ENCODE measurements around the gene ATP6V1E1.
"Not testable (repeated sequence)": the region's sequence is repeated elsewhere in the genome, so short reads cannot be mapped to it uniquely, and the experiment has no call there.

The ATP6V1E1 gene

DNA sequence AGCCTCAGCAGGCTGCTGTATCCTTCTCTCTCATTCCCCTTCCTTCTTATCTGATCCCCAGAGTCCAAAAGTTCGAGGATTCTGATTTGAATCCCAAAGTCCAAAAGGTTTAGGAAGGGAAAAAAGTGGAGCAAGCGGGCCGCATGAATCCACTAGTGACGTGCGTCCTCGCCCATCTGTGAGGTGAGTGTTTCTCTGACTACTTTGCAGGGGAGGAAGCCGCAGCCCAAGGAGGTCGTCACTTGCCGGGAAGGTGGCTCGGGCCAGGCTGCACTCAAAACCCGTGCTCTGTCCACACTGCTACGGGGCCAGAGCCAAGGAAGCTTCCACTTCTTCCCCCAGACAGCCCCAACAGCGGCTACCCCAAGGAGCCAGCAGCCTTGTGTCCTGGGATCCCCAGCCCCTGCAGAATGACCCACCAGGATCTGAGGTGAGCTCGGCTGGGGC, 49.0 kb downstream of the ATP6V1E1 start:
- DNase-seq: no peak

DNA sequence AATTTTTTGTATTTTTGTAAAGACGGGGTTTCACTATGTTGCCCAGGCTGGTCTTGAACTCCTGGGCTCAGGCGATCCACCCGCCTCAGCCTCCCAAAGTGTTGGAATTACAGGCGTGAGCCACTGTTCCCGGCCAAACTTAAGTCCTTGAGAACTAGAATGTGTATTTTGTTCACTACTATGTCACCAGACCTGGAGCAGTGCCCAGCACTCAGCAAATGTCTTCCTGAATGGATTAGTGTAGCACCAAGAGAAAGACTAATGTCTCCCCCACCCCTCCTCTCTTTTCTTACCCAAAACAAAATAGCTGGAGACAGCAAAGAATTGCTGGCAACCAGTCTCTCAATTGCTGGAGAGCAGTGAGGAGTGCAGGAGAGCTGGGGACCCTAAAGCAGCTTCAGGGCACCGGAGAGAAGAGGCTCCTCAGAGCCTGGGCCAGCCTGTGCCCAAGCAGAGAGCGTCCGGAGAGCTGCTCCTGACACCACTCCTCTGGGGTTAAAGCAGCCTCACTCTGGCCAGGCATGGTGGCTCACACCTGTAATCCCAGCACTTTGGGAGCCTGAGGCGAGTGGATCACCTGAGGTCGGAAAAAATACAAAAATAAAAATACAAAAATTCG, 50.3 kb downstream of the ATP6V1E1 start:
- DNase-seq: no peak

DNA sequence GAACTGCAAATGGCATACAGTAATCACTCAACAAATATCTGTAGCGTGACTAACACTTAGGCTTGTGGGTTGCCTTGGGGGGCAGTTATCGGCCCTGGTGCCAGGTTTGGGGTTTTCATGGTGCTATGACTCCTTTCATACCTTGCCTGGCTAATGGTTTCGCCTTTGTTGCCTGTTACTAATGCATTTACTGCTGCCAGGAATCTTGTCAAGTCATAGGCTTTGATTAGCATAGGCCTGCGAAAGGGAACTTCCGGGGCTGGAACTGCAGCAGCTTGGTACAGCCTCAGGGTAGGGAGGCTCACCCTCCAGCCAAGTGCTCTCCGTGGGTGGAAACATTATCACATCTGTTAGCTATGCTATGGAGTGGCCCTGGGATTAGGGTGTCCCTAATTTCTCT, 52.1 kb downstream of the ATP6V1E1 start:
- no peak for DNase-seq

DNA sequence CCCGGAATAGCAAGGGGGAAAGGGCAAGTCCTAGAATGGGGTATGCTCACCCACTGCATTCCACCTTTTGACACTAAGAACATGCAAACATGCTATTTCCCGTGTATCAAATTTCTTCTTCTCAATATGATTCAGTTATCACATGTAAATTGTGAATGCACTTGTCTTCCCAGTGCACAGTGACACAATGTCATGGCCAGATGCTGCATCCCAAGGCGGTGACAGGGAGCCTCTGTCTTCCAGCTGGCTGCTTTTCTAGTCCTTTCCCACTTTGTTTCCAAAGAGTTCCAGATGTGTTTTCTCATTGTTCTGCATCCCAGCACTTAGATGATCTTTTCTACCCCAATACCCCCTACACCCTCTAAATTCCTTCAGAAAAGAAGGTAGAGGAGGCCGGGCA, 52.9 kb downstream of the ATP6V1E1 start:
- no peak for DNase-seq

DNA sequence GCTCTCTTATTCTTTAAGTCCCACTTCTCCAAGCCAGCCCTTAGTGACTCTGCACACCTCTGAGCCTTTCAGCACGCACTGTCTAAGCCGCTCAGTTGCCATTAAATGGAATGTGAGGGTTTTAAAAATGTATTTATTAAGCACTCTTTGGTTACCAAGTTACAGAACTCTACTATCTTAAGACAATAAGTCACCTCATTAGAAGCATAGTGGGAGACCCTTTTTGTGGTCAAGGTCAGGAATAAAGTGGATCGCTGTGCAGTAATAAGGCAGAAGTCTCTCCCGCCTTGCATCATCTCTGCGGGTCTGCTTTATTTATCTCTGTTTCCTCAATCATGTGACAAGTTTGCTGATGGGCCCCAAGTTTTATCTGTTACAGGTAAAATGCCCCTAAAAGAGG, 53.4 kb downstream of the ATP6V1E1 start:
- DNase-seq: no peak

DNA sequence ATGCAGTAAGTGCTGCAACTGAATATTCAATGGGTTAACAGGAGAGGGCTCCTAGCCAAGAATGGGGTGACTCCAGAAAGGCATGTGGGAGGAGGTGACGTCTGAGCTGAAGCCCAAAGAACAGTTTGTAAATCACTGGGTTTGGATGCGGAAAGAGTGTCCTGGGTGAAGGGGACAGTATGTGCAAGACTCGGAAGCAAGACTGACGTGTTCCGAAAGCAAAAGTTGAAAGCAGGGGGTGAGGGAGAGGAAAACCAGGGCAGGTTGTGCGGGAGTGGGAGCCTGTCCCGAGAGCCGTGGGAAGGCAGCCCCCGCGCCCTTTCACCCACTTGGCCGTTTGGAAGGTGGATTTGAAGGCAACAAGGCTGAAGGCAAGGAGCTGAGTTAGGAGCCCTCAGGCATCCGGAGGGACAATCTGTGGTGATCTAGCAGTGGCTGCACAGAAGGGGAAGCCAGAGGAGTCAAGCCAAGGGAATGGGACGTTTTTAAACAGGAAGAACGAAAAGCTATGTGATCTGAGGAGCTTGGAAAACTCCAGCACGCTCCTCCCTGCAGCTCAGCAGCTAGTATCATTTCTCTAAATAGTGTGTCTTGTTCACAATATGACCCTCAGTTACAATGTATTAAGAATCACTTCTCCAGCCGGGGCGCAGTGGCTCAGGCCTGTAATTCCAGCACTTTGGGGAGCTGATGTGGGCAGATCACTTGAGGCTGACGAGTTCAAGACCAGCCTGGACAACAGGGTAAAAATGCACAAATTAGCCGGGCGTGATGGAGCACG, 57.5 kb downstream of the ATP6V1E1 start:
- no peak for DNase-seq

DNA sequence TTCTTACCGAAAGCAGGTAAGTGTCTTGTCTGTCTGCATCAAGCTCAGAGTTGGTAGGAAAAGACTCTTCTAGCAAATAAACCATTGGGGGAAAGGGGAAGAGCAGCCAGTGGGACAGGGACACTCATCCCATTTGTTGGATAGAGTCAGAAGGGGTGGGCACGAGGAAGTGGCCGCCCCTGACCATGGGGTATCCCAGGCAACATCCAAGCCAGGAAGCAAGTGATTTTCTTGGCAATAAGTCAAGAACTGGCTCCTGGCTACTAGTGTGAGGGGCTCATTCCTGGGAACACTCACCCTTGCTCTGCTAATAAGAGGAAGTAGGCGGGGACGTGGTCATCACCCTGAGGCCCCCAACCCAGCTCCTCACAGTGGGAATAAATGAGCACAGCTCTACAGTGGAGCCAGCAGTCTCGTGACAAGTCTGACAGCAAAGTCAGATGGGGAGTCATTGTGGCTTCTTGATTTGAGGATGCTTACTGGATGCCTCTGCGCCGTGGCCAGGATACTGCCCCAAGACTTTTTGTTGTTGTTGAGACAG, 58.5 kb downstream of the ATP6V1E1 start:
- no peak for DNase-seq

DNA sequence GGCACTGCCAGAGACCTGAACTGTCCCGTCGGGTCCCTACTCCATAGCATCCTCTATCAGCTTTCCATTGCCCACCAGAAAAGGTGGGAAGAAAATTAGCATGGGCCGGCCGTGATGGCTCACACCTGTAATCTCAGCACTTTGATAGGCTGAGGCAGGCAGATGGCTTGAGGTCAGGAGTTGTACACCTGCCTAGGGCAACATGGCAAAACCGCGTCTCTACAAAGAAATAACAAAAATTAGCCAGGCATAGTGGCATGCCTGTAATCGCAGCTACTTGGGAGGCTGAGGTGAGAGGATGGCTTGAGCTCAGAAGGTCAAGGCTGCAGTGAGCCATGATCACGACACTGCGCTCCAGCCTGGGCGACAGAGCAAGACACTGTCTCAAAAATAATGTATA, 61.8 kb downstream of the ATP6V1E1 start:
- no peak for DNase-seq

DNA sequence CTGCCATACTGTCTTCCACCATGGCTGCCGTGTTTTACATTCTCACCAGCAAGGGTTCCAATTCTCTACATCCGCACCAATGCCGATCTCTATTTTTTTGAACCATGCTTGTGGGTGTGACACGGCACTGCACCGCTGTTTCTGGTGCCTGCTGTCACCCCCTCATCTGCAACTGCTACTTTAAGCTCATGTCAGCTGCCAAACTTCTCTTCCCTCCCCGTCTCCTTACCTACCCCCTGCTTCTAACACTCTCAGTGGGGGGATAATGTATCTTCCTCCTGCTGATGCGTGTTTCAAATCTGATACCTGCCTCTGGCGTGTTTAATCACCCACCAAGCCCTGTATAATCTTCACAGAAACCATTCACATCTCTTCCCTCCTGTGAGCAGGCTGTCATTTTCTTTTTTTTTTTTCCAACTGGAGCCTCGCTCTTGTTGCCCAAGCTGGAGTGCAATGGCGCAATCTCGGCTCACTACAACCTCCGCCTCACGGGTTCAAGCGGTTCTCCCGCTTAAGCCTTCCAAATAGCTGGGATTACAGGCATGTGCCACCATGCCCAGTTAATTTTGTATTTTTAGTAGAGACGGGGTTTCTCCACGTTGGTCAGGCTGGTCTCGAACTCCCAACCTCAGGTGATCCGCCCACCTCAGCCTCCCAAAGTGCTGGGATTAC, 62.4 kb downstream of the ATP6V1E1 start:
- DNase-seq: not testable (repeated sequence)

DNA sequence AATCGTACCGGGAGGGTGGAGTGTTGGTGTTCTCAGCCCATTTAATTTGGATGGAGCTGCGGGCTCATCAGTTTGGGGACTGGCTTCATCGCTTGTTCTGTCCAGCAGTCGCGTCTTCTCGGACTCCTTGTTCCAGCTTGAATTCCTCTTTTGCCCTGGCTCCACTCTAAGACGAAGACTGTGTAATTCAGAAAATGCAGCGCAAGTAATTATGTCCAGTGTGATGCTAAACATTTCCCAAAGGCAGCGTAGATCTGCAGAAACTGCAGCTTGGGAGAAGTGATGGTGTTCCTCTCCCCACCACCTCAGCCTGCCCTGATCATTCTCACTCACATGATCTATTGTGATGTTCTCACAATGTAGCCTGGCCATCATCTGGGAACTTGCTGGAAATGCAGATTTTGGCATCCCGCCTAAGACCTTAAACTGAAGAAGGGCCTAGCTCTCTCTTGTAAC, 64.6 kb downstream of the ATP6V1E1 start:
- DNase-seq: no peak

DNA sequence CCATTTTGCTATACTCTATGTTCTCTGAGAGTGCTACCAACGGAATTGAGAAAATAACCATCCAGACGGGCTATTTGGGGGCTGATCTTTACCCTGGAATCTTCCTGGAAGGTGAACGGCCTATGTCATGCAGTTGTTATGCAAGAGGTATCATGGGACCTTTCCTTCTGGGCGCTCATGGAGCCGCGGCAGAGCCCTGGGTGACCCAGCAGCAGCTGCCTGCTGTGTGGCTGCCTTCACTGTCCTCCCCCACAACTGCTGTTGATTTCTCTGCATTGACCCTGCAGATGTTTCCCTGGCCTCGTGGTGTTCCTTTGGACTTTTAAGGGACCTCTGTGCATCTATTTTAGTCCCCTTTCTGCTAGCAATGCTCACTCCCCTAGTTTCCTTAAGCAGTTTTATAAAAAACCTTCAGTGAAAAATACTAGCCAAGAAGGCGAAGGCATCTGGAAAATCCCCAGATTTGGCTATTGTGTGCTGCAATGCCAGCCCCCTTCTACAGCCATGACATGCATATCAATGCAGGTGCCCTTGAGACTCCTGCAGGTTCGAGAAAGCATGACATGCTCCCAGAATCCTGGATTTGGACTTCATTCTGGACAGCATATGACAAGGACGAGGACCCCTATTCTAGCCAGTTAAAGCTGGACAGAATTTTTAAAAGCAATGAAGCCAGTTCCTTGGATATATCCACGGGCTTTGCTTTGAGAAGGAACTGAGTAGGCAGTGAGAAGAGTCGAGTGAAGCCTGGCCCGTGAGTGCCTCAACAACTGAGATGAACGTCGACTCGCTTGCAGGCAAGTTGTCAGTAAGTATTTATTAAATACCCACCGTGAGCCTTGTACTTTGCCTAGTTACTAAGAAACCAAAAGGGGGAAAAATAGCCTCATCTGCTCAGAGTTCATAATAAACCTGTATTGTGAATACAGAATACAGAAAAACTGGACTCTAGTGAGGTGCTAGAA, 65.4 kb downstream of the ATP6V1E1 start, which contains the start of gene SLC25A18:
Gene SLC25A18, plus strand, starts transcription at position 593 of the 965 bp plus-strand sequence. CDS start 16,447 bp downstream, outside the sequence.
- DNase-seq: no peak

DNA sequence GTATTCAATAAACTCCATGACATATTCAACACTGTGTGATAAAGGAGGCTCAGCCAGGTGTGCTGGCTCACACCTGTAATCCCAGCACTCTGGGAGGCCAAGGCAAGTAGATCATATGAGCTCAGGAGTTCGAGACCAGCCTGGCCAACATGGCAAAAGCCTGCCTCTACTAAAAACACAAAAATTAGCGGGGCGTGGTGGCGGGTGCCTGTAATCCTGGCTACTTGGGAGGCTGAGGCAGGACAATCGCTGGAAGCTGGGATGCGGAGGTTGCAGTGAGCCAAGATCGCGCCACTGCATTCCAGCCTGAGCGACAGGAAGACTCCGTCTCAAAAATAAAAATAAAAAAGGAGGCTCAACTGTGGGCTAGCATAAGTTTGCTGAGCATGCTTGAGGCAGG, 69.4 kb downstream of the ATP6V1E1 start:
- no peak for DNase-seq

DNA sequence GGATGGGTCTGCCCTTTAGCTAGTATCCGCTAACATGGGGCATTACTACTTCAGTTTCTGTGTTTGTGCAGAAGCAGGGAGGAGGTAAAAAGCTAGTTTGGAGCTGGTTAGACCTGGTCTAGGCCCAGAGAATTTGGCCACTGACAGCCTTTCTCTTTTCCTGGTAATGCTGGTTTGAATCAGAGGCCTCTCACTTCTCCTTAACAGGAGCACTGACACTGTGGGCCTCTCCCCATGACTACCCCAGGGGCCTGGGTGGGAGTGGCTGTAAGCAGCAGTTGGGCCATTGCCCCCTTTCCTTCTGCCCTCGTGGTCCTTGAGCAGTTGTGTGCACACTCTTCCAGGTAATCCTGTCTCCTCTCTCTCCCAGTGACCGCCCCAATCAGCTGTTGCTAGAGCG, 73.7 kb downstream of the ATP6V1E1 start:
- no peak for DNase-seq

DNA sequence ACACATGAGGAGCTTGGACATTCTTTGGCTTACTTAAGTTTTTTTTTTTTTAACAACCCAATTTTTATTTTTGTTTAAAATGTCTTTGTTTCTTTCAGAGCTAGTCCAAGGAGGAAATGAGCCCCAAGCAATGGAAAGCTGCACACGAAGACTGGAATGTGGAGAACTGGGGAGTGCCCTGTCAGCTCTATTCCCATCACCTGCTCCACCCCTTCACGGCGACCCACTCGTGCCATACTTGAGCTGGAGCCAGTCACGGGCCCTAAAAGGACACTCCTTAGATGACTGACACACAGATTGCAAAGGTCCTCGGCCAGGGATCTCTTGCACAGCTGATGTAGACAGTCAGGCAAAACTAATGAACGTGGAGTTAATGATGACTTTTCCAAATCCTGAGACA, 75.8 kb downstream of the ATP6V1E1 start:
- no peak for DNase-seq

DNA sequence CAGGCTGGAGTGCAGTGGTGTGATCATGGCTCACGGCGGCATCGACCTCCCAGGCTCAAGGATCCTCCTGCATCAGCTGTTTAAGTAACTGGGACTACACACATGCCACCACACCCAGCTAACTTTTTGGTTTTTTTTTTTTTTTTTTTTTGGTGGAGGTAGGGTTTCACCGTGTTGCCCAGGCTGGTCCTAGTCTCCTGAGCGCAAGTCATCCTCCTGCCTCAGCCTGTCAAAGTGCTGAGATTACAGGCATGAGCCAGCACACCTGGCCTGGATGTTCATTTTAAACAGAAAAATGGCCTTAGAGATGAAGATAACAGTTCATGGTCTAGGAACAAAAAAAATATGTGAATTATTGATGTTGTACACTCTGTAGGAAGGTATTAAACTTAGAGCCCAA, 78.9 kb downstream of the ATP6V1E1 start:
- DNase-seq: no peak

DNA sequence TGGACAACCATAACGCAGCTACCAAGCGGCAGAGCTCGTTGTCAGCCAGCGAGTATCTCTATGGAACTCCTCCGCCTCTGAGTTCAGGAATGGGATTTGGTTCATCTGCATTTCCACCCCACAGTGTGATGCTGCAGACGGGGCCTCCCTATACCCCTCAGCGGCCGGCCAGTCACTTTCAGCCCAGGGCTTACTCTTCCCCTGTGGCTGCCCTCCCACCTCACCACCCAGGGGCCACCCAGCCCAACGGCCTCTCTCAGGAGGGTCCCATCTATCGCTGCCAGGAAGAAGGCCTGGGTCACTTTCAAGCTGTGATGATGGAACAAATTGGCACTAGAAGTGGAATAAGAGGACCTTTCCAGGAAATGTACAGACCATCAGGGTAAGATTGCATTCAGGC, 79.4 kb downstream of the ATP6V1E1 start:
- DNase-seq: no peak

DNA sequence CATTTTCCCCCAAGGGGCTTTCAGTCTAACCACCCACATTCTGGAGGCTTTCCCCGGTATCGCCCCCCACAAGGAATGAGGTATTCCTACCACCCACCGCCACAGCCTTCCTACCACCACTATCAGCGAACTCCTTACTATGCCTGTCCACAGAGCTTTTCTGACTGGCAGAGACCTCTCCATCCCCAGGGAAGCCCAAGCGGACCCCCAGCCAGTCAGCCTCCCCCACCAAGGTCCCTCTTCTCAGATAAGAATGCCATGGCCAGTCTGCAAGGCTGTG, 79.9 kb downstream of the ATP6V1E1 start:
- no peak for DNase-seq

DNA sequence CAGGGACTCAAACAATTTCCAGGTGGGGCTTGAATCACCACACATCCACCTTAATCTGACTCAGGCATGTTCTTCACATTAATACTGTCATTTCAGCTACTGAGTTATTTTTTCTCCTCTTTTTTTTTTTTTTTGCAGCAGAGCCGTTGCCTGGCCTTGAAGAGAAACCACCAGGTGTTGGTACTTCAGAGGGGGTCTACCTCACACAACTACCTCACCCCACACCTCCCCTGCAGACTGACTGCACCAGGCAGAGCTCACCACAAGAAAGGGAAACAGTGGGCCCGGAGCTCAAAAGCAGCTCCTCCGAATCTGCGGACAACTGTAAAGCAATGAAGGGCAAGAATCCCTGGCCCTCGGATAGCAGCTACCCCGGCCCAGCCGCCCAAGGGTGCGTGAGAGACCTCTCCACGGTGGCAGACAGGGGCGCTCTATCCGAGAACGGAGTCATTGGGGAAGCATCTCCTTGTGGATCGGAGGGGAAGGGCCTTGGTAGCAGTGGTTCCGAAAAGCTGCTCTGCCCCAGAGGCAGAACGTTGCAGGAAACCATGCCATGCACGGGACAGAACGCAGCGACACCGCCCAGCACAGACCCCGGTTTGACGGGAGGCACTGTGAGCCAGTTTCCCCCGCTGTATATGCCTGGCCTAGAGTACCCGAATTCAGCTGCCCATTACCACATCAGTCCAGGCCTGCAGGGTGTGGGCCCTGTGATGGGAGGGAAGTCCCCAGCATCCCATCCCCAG, 80.4 kb downstream of the ATP6V1E1 start:
- no peak for DNase-seq

DNA sequence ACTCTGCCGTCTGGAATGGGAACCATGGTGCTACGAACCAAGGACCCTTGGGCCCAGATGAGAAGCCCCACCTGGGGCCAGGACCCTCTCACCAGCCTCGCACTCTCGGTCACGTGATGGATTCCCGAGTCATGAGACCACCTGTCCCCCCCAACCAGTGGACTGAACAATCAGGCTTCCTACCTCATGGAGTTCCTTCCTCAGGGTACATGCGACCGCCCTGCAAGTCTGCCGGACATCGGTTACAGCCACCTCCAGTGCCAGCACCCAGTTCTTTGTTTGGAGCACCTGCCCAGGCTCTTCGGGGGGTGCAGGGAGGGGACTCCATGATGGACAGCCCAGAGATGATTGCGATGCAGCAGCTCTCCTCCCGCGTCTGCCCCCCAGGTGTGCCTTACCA, 86.1 kb downstream of the ATP6V1E1 start:
- no peak for DNase-seq

Measured in activated CD8-positive, alpha-beta memory T cell treated with anti-CD3 and anti-CD28 coated beads, Interleukin-2, amount 50 U/mL, for 4 hours (primary cell).